Smooth muscle cell of the umbilical artery (primary cell): ENCODE results near the gene ASIC2. TPM values are rescaled to one million over a fixed set of nuclear protein-coding genes. Genes with fewer than 3 reads are reported as not detected.

Experiments used
- total RNA-seq: library from RNA; depleted of rRNA; stranded (reverse); fragments of >200 nt; gene quantifications from 2 replicates; pipeline ENCODE4 v1.2.3, GENCODE V29; 2014

The ASIC2 gene
- total RNA-seq = not detected in 2 replicates

DNA sequence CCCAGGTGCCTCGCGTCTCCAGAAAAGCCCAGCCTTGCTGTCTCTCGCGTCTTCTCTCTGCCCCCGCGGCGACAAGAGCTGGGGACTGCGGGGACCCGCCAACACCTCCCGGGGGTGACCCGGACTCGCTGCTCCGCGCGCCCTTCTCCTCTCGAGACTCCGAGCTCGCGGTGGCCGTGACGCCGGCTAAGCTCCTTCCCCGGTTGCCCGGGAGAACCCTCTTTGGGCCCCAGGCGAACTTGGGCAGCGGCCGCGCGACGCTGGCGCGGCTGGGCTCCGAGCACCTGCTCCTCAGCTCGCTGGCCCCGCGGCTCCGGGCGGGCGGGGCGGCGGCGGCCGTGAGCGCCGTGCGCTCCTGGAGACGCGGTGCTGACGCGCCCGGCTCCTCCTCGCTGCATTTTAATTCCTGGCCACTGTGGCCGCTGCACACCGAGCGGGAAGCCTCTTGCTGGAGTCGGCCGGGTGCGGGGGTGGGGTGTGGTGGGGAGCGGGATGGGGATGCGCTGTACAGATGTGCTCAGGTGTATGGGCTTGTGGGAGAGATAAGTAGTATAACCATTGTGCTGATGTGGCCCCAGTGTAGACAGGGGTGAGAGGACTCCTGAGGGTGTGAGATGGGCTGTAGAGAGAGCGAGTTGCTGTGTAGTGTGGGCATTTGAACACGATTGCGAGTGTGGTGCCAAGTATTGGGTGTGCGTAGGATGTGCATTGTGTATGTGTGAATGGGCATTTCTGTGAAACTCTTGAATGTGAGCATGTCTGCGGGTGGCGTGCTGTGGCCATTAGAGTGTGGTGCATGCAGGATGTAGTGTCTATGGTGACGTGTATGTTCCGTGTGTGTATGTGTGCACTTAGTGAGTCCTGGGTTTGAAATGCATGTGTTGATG, at the start of gene ASIC2:
Gene ASIC2, minus strand, starts transcription at position 315 of the 887 bp plus-strand sequence.

